ENCODE data around the gene CFAP298. TPM values are rescaled to one million over a fixed set of nuclear protein-coding genes. Genes with fewer than 3 reads are reported as not detected.

CFAP298 gene
- total RNA-seq, 4 donors from 2014 or later = 39.5 to 60.7 (median 43.5) TPM

- H3K36me3 ChIP-seq = no peaks in the 10 kb centered on the region
- no peaks in the 10 kb centered on the region for H3K4me1 ChIP-seq
- no peaks in the 10 kb centered on the region for H3K9me3 ChIP-seq
- intact Hi-C loops (cut with DNase I) = loop anchor here (5.0 kb wide), 1 partner anchor 170 kb away; no protein-coding TSS in a partner anchor
- H3K4me3 ChIP-seq (replicated peaks in 1 of 3) = no peak overlapping the region
- H3K27ac ChIP-seq = no peak overlapping the region
- TF ChIP-seq POLR2A (IDR thresholded peaks at IDR 0.05) = no peak
- no peak for TF ChIP-seq CTCF (IDR thresholded peaks at IDR 0.05)
- 72 to 79% methylated on average over 24 to 25 of the region's 25 CpGs for WGBS, 2 donors
- no peak for DNase-seq
- no peaks in the 10 kb centered on the region for H3K27me3 ChIP-seq
Measured at GRCh38 chr21:32572574-32573420, 39.4 kb downstream of the CFAP298 start.

- TF ChIP-seq CTCF (IDR thresholded peaks at IDR 0.05) (no peak), POLR2A (IDR thresholded peaks at IDR 0.05) (no peak)
- DNase-seq = no peak
- Histone ChIP-seq H3K36me3 (no peaks in the 10 kb centered on the region), H3K9me3 (no peaks in the 10 kb centered on the region), H3K4me1 (no peaks in the 10 kb centered on the region), H3K27me3 (no peaks in the 10 kb centered on the region), H3K27ac (no peak overlapping the region), H3K4me3 (replicated peaks in 1 of 3) (no peak overlapping the region)
- 94 to 96% methylated on average over 3 of the region's 3 CpGs for WGBS, 2 donors
- intact Hi-C loops (cut with DNase I) = loop anchor here (5.0 kb wide), 1 partner anchor 168 kb away; no protein-coding TSS in a partner anchor
Measured at GRCh38 chr21:32570456-32570855, 41.7 kb downstream of the CFAP298 start.

GRCh38 chr21:32569261-32570230 is 42.6 kb downstream of the CFAP298 start:
- intact Hi-C loops (cut with DNase I) = loop anchor here (5.0 kb wide), 1 partner anchor 167 kb away; no protein-coding TSS in a partner anchor
- H3K9me3 ChIP-seq = no peaks in the 10 kb centered on the region
- peak; percentile 79 to 84 for DNase-seq
- H3K27me3 ChIP-seq = no peaks in the 10 kb centered on the region
- no peaks in the 10 kb centered on the region for H3K36me3 ChIP-seq
- H3K4me3 ChIP-seq (replicated peaks in 1 of 3) = peak overlapping the region in 2 of 3 donors; percentile 32 to 81
- WGBS, 2 donors = 7 to 8% methylated on average over 40 to 43 of the region's 61 CpGs
- H3K27ac ChIP-seq = peak overlapping the region; percentile 63 to 87 (median 67)
- TF ChIP-seq CTCF (IDR thresholded peaks at IDR 0.05) (peak; percentile 33 to 82 (median 72)), POLR2A (IDR thresholded peaks at IDR 0.05) (no peak)
- no peaks in the 10 kb centered on the region for H3K4me1 ChIP-seq

- no peaks in the 10 kb centered on the region for H3K4me1 ChIP-seq
- no peaks in the 10 kb centered on the region for H3K9me3 ChIP-seq
- TF ChIP-seq CTCF (IDR thresholded peaks at IDR 0.05) (no peak), POLR2A (IDR thresholded peaks at IDR 0.05) (no peak)
- no peaks in the 10 kb centered on the region for H3K27me3 ChIP-seq
- WGBS, 2 donors = 96 to 97% methylated on average over 8 of the region's 8 CpGs
- no peak overlapping the region for H3K27ac ChIP-seq
- intact Hi-C loops (cut with DNase I) = no loop called here
- DNase-seq = no peak
- no peak overlapping the region for H3K4me3 ChIP-seq (replicated peaks in 1 of 3)
- H3K36me3 ChIP-seq = no peaks in the 10 kb centered on the region
Measured at GRCh38 chr21:32567626-32568025, 44.6 kb downstream of the CFAP298 start.

Data from thyroid gland (tissue), 4 donors.